HL-60/S4 treated with phorbol 12-myristate 13-acetate at 8.2 ng/mL for 4 days and 3 days (cell line): ENCODE data around the gene SREBF2.

Experiments
- in situ Hi-C: fragments of 300-500 bp; cut with MboI; formaldehyde crosslinking; loops from 2 replicates; pipeline ENCODE4 v1.15.0; 2022; ENCODE audit warnings: low sequenced_read_pairs

Gene SREBF2

GRCh38 chr22:41832553-41833368, at the start of gene SREBF2:
Gene SREBF2 (plus strand): TSS chr22:41833105. CDS start chr22:41833271, 166 bp downstream.
- in situ Hi-C loops, result no loop called here

- in situ Hi-C loops, result no loop called here
Measured at GRCh38 chr22:41787331-41787730, 45.6 kb upstream of the SREBF2 start.

GRCh38 chr22:41793871-41794270, 39.0 kb upstream of the SREBF2 start:
- in situ Hi-C loops, result no loop called here

GRCh38 chr22:41798736-41799135, 34.2 kb upstream of the SREBF2 start:
- in situ Hi-C loops, result no loop called here

GRCh38 chr22:41799486-41800347, 33.2 kb upstream of the SREBF2 start:
- in situ Hi-C loops, result no loop called here

GRCh38 chr22:41800348-41801146, 32.4 kb upstream of the SREBF2 start, which contains the start of gene CCDC134:
Gene CCDC134 (plus strand): TSS chr22:41800679. CDS start chr22:41808891, 8,212 bp downstream.
- in situ Hi-C loops, result no loop called here

- in situ Hi-C loops, result no loop called here
Measured at GRCh38 chr22:41801147-41801819, 31.6 kb upstream of the SREBF2 start.

GRCh38 chr22:41801886-41802285, 31.0 kb upstream of the SREBF2 start:
- in situ Hi-C loops, result no loop called here

GRCh38 chr22:41805639-41806038, 27.3 kb upstream of the SREBF2 start:
- in situ Hi-C loops, result no loop called here

GRCh38 chr22:41808400-41808799, 24.5 kb upstream of the SREBF2 start:
- in situ Hi-C loops, result no loop called here

- in situ Hi-C loops, result no loop called here
Measured at GRCh38 chr22:41810022-41810421, 22.9 kb upstream of the SREBF2 start.

GRCh38 chr22:41812805-41813545, 19.9 kb upstream of the SREBF2 start:
- in situ Hi-C loops, result no loop called here

GRCh38 chr22:41813726-41814410, 19.0 kb upstream of the SREBF2 start:
- in situ Hi-C loops, result no loop called here

- in situ Hi-C loops, result no loop called here
Measured at GRCh38 chr22:41815716-41816115, 17.2 kb upstream of the SREBF2 start.

- in situ Hi-C loops, result no loop called here
Measured at GRCh38 chr22:41816241-41816640, 16.7 kb upstream of the SREBF2 start.

- in situ Hi-C loops, result no loop called here
Measured at GRCh38 chr22:41816871-41817270, 16.0 kb upstream of the SREBF2 start.

- in situ Hi-C loops, result no loop called here
Measured at GRCh38 chr22:41818011-41818410, 14.9 kb upstream of the SREBF2 start.

GRCh38 chr22:41818596-41818995, 14.3 kb upstream of the SREBF2 start:
- in situ Hi-C loops, result no loop called here

GRCh38 chr22:41819257-41819656, 13.6 kb upstream of the SREBF2 start:
- in situ Hi-C loops, result no loop called here
